Daoy (cell line): ENCODE measurements around the gene PDE4D. TPM values are rescaled to one million over a fixed set of nuclear protein-coding genes. Genes with fewer than 3 reads are reported as not detected.
A peak's percentile ranks its signal among the peaks of the same experiment; 100 is the strongest.

Experiments used
- DNase-seq: peaks from one replicate; pipeline ENCODE4 v3.0.0-alpha.2; 2015; ENCODE audit warnings: low read depth
- total RNA-seq: library from RNA; depleted of rRNA; stranded (reverse); fragments of >200 nt; shearing (Covaris generic); gene quantifications from 2 replicates; pipeline ENCODE4 v1.2.3, GENCODE V29; 2014

The PDE4D gene
- total RNA-seq, 1 experiment from 2014 or later, result 23.1 TPM

- peak; percentile 29 for DNase-seq
Measured at GRCh38 chr5:59838989-59839388, 54.5 kb downstream of the PDE4D start.

GRCh38 chr5:59838067-59838466, 55.5 kb downstream of the PDE4D start:
- no peak for DNase-seq

GRCh38 chr5:59837071-59837470, 56.5 kb downstream of the PDE4D start:
- no peak for DNase-seq

- DNase-seq, result peak; percentile 42
Measured at GRCh38 chr5:59835800-59836199, 57.7 kb downstream of the PDE4D start.

GRCh38 chr5:59833448-59833847, 60.1 kb downstream of the PDE4D start:
- no peak for DNase-seq

GRCh38 chr5:59832577-59833301, 60.8 kb downstream of the PDE4D start:
- no peak for DNase-seq

- peak; percentile 37 for DNase-seq
Measured at GRCh38 chr5:59831326-59832010, 62.1 kb downstream of the PDE4D start.

GRCh38 chr5:59830536-59831200, 62.9 kb downstream of the PDE4D start:
- DNase-seq, result no peak

- DNase-seq, result no peak
Measured at GRCh38 chr5:59829922-59830321, 63.6 kb downstream of the PDE4D start.

- DNase-seq, result peak; percentile 55
Measured at GRCh38 chr5:59829386-59829785, 64.1 kb downstream of the PDE4D start.

GRCh38 chr5:59828623-59829022, 64.9 kb downstream of the PDE4D start:
- DNase-seq, result no peak

- no peak for DNase-seq
Measured at GRCh38 chr5:59826996-59827395, 66.5 kb downstream of the PDE4D start.

- no peak for DNase-seq
Measured at GRCh38 chr5:59823420-59823819, 70.1 kb downstream of the PDE4D start.

GRCh38 chr5:59819806-59820205, 73.7 kb downstream of the PDE4D start:
- no peak for DNase-seq

- no peak for DNase-seq
Measured at GRCh38 chr5:59817536-59817935, 76.0 kb downstream of the PDE4D start.

GRCh38 chr5:59816654-59817300, 76.7 kb downstream of the PDE4D start:
- DNase-seq, result no peak

GRCh38 chr5:59814537-59814872, 79.0 kb downstream of the PDE4D start:
- no peak for DNase-seq

GRCh38 chr5:59813761-59814536, 79.6 kb downstream of the PDE4D start:
- DNase-seq, result peak; percentile 60

- peak; percentile 78 for DNase-seq
Measured at GRCh38 chr5:59810041-59810440, 83.5 kb downstream of the PDE4D start.

- no peak for DNase-seq
Measured at GRCh38 chr5:59807806-59808205, 85.7 kb downstream of the PDE4D start.

- DNase-seq, result no peak
Measured at GRCh38 chr5:59800347-59800893, 93.1 kb downstream of the PDE4D start.
